Keratinocyte (primary cell): ENCODE data around the gene TRIP12. TPM values are rescaled to one million over a fixed set of nuclear protein-coding genes. Genes with fewer than 3 reads are reported as not detected.

ENCODE experiments used
- DNase-seq: peaks from one replicate; pipeline ENCODE4 v3.0.0-alpha.2; 2011; ENCODE audit warnings: low read depth, missing footprints, low spot score
- FAIRE-seq: peaks from 2 replicates; lab custom pipeline; 2011; peaks lifted over from hg19 to GRCh38; lab: Jason Lieb, UNC
- H2AFZ ChIP-seq: 2 replicates; pipeline ENCODE4 v1.6.0; 2012; ENCODE audit warnings: low read length, control low read depth, inconsistent platforms; ENCODE audit not compliant: control insufficient read depth
- H3K27ac ChIP-seq: 2 replicates; pipeline ENCODE4 v1.5.1; 2011; ENCODE audit warnings: low read length; ENCODE audit not compliant: control insufficient read depth, insufficient read depth
- H3K27me3 ChIP-seq: 3 replicates; pipeline ENCODE4 v1.6.0; 2011; ENCODE audit warnings: low read length; ENCODE audit not compliant: control insufficient read depth, insufficient read depth; ENCODE audit errors: extremely low read depth
- H3K36me3 ChIP-seq, 2 experiments: 2 replicates in 1 of 2; 3 replicates in 1 of 2; pipeline ENCODE4 v1.5.1; 2011; ENCODE audit warnings: low read length in 2 of 2, mild to moderate bottlenecking in 1 of 2; ENCODE audit not compliant: control insufficient read depth in 2 of 2, insufficient read depth in 2 of 2; ENCODE audit errors: extremely low read depth in 1 of 2
- H3K4me1 ChIP-seq: 3 replicates; pipeline ENCODE4 v1.5.1; 2011; ENCODE audit warnings: low read length; ENCODE audit not compliant: control insufficient read depth, insufficient read depth; ENCODE audit errors: extremely low read depth
- H3K4me2 ChIP-seq: 3 replicates; pipeline ENCODE4 v1.6.0; 2011; ENCODE audit warnings: low read depth, low read length; ENCODE audit not compliant: control insufficient read depth, insufficient read depth; ENCODE audit errors: extremely low read depth
- H3K4me3 ChIP-seq, 3 experiments: fragments of 200-600 bp in 1 of 3; sonication (generic) in 1 of 3; 2 replicates in 2 of 3; 3 replicates in 1 of 3; pipeline ENCODE4 v1.5.1; 2011 to 2016; ENCODE audit warnings: low read length in 3 of 3, mild to moderate bottlenecking in 3 of 3, control low read depth in 2 of 3, inconsistent platforms in 1 of 3, low read depth in 1 of 3, mixed read lengths in 1 of 3, mixed run types in 1 of 3, moderate library complexity in 1 of 3; ENCODE audit not compliant: control insufficient read depth in 2 of 3, insufficient read depth in 2 of 3; ENCODE audit errors: extremely low read depth in 1 of 3
- H3K79me2 ChIP-seq: 2 replicates; pipeline ENCODE4 v1.6.0; 2012; ENCODE audit warnings: low read length; ENCODE audit not compliant: control insufficient read depth, insufficient read depth
- H3K9ac ChIP-seq: 3 replicates; pipeline ENCODE4 v1.6.0; 2011; ENCODE audit warnings: low read length; ENCODE audit not compliant: control insufficient read depth, insufficient read depth; ENCODE audit errors: extremely low read depth
- H3K9me1 ChIP-seq: 3 replicates; pipeline ENCODE4 v1.6.0; 2011; ENCODE audit warnings: low read length; ENCODE audit not compliant: control insufficient read depth, insufficient read depth; ENCODE audit errors: extremely low read depth
- H3K9me3 ChIP-seq: 2 replicates; pipeline ENCODE4 v1.5.1; 2012; ENCODE audit warnings: low read depth, low read length; ENCODE audit not compliant: control insufficient read depth
- H4K20me1 ChIP-seq: 3 replicates; pipeline ENCODE4 v1.6.0; 2011; ENCODE audit warnings: low read length; ENCODE audit not compliant: control insufficient read depth, insufficient read depth; ENCODE audit errors: extremely low read depth
- CTCF ChIP-seq, 3 experiments: IDR thresholded peaks in 1 of 3; conservative IDR thresholded peaks in 1 of 3; optimal IDR thresholded peaks in 1 of 3; 2 replicates in 2 of 3; 3 replicates in 1 of 3; pipeline versions ENCODE3 to v1.5.1; 2011; ENCODE audit warnings: low read length in 3 of 3, mild to moderate bottlenecking in 3 of 3, moderate library complexity in 2 of 3, control low read depth in 1 of 3, inconsistent platforms in 1 of 3; ENCODE audit not compliant: insufficient read depth in 2 of 3; ENCODE audit errors: extremely low read depth in 1 of 3
- EZH2 ChIP-seq: IDR thresholded peaks from one replicate; pipeline ENCODE4 v1.6.1; 2012; ENCODE audit warnings: inconsistent platforms, mild to moderate bottlenecking, low read length, moderate library complexity
- dilution Hi-C: fragments of 300-500 bp; cut with MboI; formaldehyde crosslinking; loops from one replicate; pipeline ENCODE4 v1.7.0; 2020; ENCODE audit warnings: low sequenced_read_pairs; ENCODE audit not compliant: extremely low pct_ligation_motif_present
- polyA plus RNA-seq, 5 experiments: library from polyadenylated mRNA; depleted of rRNA in 3 of 5; stranded (reverse) in 3 of 5; stranded (forward) in 1 of 5; unstranded in 1 of 5; fragments of >200 nt; gene quantifications; 1 replicate in 1 of 5; 2 replicates in 3 of 5; 3 replicates in 1 of 5; pipeline versions ENCODE4 v1.2.1 to v1.2.3, GENCODE V29; 2011 to 2012; ENCODE audit warnings: missing spikeins in 2 of 5, low read depth in 1 of 5, low replicate concordance in 1 of 5

Gene TRIP12
- polyA plus RNA-seq, 1 donor (not counting 4 experiments of a cell fraction or from before 2014, with no cell fraction given), result 123 TPM

- Histone ChIP-seq H2AFZ (no peak overlapping the region), H3K4me1 (no peaks in the 10 kb centered on the region), H3K27me3 (no peaks in the 10 kb centered on the region), H3K4me2 (no peak overlapping the region), H3K27ac (no peak overlapping the region), H3K79me2 (peaks cover 21% of the 10 kb centered on the region), H3K9ac (no peak overlapping the region), H3K4me3 (no peak overlapping the region), H3K36me3 (peaks cover 11 to 17% of the 10 kb centered on the region in 2 experiments), H3K9me1 (no peaks in the 10 kb centered on the region), H4K20me1 (no peaks in the 10 kb centered on the region), H3K9me3 (no peaks in the 10 kb centered on the region)
- dilution Hi-C loops, result no loop called here
- FAIRE-seq (no peak), DNase-seq (no peak)
- TF ChIP-seq CTCF (optimal IDR thresholded peaks at IDR 0.05 in 1 of 3, IDR thresholded peaks at IDR 0.05 in 1 of 3, conservative IDR thresholded peaks at IDR 0.05 in 1 of 3; ENCODE audit: extremely low read depth in 1 of 3, insufficient read depth in 2 of 3, low read length in 3 of 3) (no peak), EZH2 (no peak)
These were observed 89.3 kb downstream of the TRIP12 start for GRCh38 chr2:229832510-229832898.

GRCh38 chr2:229831805-229832509 lies 89.9 kb downstream of the TRIP12 start:
- Histone ChIP-seq H2AFZ (no peak overlapping the region), H3K9me1 (no peaks in the 10 kb centered on the region), H3K4me1 (no peaks in the 10 kb centered on the region), H3K27me3 (no peaks in the 10 kb centered on the region), H3K4me3 (no peak overlapping the region), H3K36me3 (peaks cover 11 to 18% of the 10 kb centered on the region in 2 experiments), H3K79me2 (peaks cover 21% of the 10 kb centered on the region), H3K27ac (no peak overlapping the region), H3K9me3 (no peaks in the 10 kb centered on the region), H3K4me2 (no peak overlapping the region), H3K9ac (no peak overlapping the region), H4K20me1 (no peaks in the 10 kb centered on the region)
- dilution Hi-C loops, result no loop called here
- FAIRE-seq, result no peak
- DNase-seq, result no peak
- no peak for TF ChIP-seq CTCF (optimal IDR thresholded peaks at IDR 0.05 in 1 of 3, IDR thresholded peaks at IDR 0.05 in 1 of 3, conservative IDR thresholded peaks at IDR 0.05 in 1 of 3; ENCODE audit: extremely low read depth in 1 of 3, insufficient read depth in 2 of 3, low read length in 3 of 3)
- no peak for TF ChIP-seq EZH2
